Neural progenitor cell (in vitro differentiated cells): Measurements from ENCODE around the gene TRIM15.

ENCODE experiments used
- EZH2 ChIP-seq: fragments of 200-600 bp; sonication (generic); IDR thresholded peaks from 2 replicates; pipeline ENCODE4 v1.6.1; 2017; ENCODE audit warnings: antibody characterized with exemption, mild to moderate bottlenecking, moderate library complexity
- EZH2phosphoT487 ChIP-seq: fragments of 200-600 bp; sonication (generic); IDR thresholded peaks from 2 replicates; pipeline ENCODE4 v1.6.1; 2017; ENCODE audit warnings: antibody characterized with exemption

- TF ChIP-seq EZH2: no peak
- TF ChIP-seq EZH2phosphoT487: no peak
These were observed 6.6 kb upstream of the TRIM15 start for GRCh38 chr6:30156774-30157173.
